ENCODE data around the gene GVQW3. TPM values are rescaled to one million over a fixed set of nuclear protein-coding genes. Genes with fewer than 3 reads are reported as not detected.

GVQW3 gene
- total RNA-seq, 1 experiment from 2014 or later, result 4.7 TPM

- ChIA-PET POLR2A (no interaction called here), CTCF (no interaction called here), RAD21 (ENCODE audit: low non-redundant PET in 1 of 2, low total read pairs in 2 of 2, uncharacterized antibody in 2 of 2, unreplicated experiment in 2 of 2) (no interaction called here)
- H3K4me1 ChIP-seq (ENCODE audit: control insufficient read depth in 1 of 2, insufficient read depth in 2 of 2, low read length in 2 of 2), result no peaks in the 10 kb centered on the region
- H3K9ac ChIP-seq (ENCODE audit: low read length), result no peak overlapping the region
- intact Hi-C loops (cut with micrococcal nuclease), result no loop called here
- no peaks in the 10 kb centered on the region for H3K27me3 ChIP-seq (ENCODE audit: insufficient read depth, low read length)
- no peak overlapping the region for H2AFZ ChIP-seq (ENCODE audit: low read depth, low read length, poor library complexity, severe bottlenecking)
- no peak for DNase-seq (ENCODE audit: low read depth, low spot score)
- BruUV-seq (replicated peaks), result no TSS peak
- no peak overlapping the region for H3K4me2 ChIP-seq (ENCODE audit: low read length)
- no peaks in the 10 kb centered on the region for H3K9me2 ChIP-seq (ENCODE audit: insufficient read depth)
- no peak overlapping the region for H3K27ac ChIP-seq (ENCODE audit: low read depth, low read length)
- no peaks in the 10 kb centered on the region for H3K79me2 ChIP-seq (ENCODE audit: insufficient read depth, low read length)
- H3K9me3 ChIP-seq (ENCODE audit: control insufficient read depth in 1 of 2, insufficient read depth in 1 of 2, low read depth in 1 of 2, low read length in 2 of 2), result no peaks in the 10 kb centered on the region
- no peak for ATAC-seq
- H3K36me3 ChIP-seq (ENCODE audit: control insufficient read depth in 1 of 2, insufficient read depth in 2 of 2, low read length in 2 of 2), result no peaks in the 10 kb centered on the region
- no peaks in the 10 kb centered on the region for H4K20me1 ChIP-seq (ENCODE audit: insufficient read depth)
- no peak overlapping the region for H3K4me3 ChIP-seq (replicated peaks in 1 of 2; ENCODE audit: low read depth in 1 of 2, low read length in 2 of 2)
- TF ChIP-seq POLR2A (IDR thresholded peaks at IDR 0.05; ENCODE audit: borderline replicate concordance, extremely low read depth, insufficient read depth, insufficient read length) (no peak), REST (IDR thresholded peaks at IDR 0.05; ENCODE audit: low read depth) (no peak), MAX (IDR thresholded peaks at IDR 0.05) (no peak), EZH2phosphoT487 (IDR thresholded peaks at IDR 0.05; ENCODE audit: borderline replicate concordance) (no peak), SRF (IDR thresholded peaks at IDR 0.05; ENCODE audit: low read depth) (no peak)
Measured at GRCh38 chr11:76391021-76391420, 9.9 kb downstream of the GVQW3 start.

GRCh38 chr11:76391811-76392475 lies 10.8 kb downstream of the GVQW3 start:
- Histone ChIP-seq H2AFZ (ENCODE audit: low read depth, low read length, poor library complexity, severe bottlenecking) (no peak overlapping the region), H3K27me3 (ENCODE audit: insufficient read depth, low read length) (no peaks in the 10 kb centered on the region), H3K4me3 (replicated peaks in 1 of 2; ENCODE audit: low read depth in 1 of 2, low read length in 2 of 2) (no peak overlapping the region), H3K9me3 (ENCODE audit: control insufficient read depth in 1 of 2, insufficient read depth in 1 of 2, low read depth in 1 of 2, low read length in 2 of 2) (no peaks in the 10 kb centered on the region), H3K9ac (ENCODE audit: low read length) (no peak overlapping the region), H3K36me3 (ENCODE audit: control insufficient read depth in 1 of 2, insufficient read depth in 2 of 2, low read length in 2 of 2) (no peaks in the 10 kb centered on the region), H3K9me2 (ENCODE audit: insufficient read depth) (no peaks in the 10 kb centered on the region), H3K27ac (ENCODE audit: low read depth, low read length) (no peak overlapping the region), H4K20me1 (ENCODE audit: insufficient read depth) (no peaks in the 10 kb centered on the region), H3K4me1 (ENCODE audit: control insufficient read depth in 1 of 2, insufficient read depth in 2 of 2, low read length in 2 of 2) (no peaks in the 10 kb centered on the region), H3K79me2 (ENCODE audit: insufficient read depth, low read length) (no peaks in the 10 kb centered on the region), H3K4me2 (ENCODE audit: low read length) (no peak overlapping the region)
- no peak for DNase-seq (ENCODE audit: low read depth, low spot score)
- intact Hi-C loops (cut with micrococcal nuclease), result no loop called here
- POLR2A ChIA-PET, result no interaction called here
- RAD21 ChIA-PET (ENCODE audit: low non-redundant PET in 1 of 2, low total read pairs in 2 of 2, uncharacterized antibody in 2 of 2, unreplicated experiment in 2 of 2), result no interaction called here
- ATAC-seq, result no peak
- CTCF ChIA-PET, result no interaction called here
- BruUV-seq (replicated peaks), result no TSS peak
- TF ChIP-seq ZNF274 (IDR thresholded peaks at IDR 0.05; ENCODE audit: low read depth, low read length), result no peak
- TF ChIP-seq EZH2phosphoT487 (IDR thresholded peaks at IDR 0.05; ENCODE audit: borderline replicate concordance), result no peak
- no peak for TF ChIP-seq CTCF (IDR thresholded peaks at IDR 0.05 in 2 of 3, conservative IDR thresholded peaks at IDR 0.05 in 1 of 3; ENCODE audit: borderline replicate concordance in 1 of 3, insufficient read depth in 1 of 3, low read depth in 2 of 3, low read length in 2 of 3)
- no peak for TF ChIP-seq JUND (IDR thresholded peaks at IDR 0.05)
- TF ChIP-seq EGR1 (IDR thresholded peaks at IDR 0.05; ENCODE audit: low read depth), result no peak
- no peak for TF ChIP-seq SRF (IDR thresholded peaks at IDR 0.05; ENCODE audit: low read depth)
- TF ChIP-seq RAD21 (IDR thresholded peaks at IDR 0.05; ENCODE audit: low read depth), result no peak
- TF ChIP-seq ATF3 (IDR thresholded peaks at IDR 0.05), result no peak
- no peak for TF ChIP-seq ZFX (IDR thresholded peaks at IDR 0.05)
- no peak for TF ChIP-seq TCF7L2 (IDR thresholded peaks at IDR 0.05; ENCODE audit: borderline replicate concordance, extremely low read depth, insufficient read depth, insufficient read length)
- no peak for TF ChIP-seq FOSL1 (IDR thresholded peaks at IDR 0.05; ENCODE audit: low read depth)
- TF ChIP-seq SP1 (IDR thresholded peaks at IDR 0.05; ENCODE audit: low read depth), result no peak
- no peak for TF ChIP-seq POLR2A (IDR thresholded peaks at IDR 0.05; ENCODE audit: borderline replicate concordance, extremely low read depth, insufficient read depth, insufficient read length)

Measured in HCT116 (cell line).